Measurements from ENCODE around the gene HENMT1. TPM values are rescaled to one million over a fixed set of nuclear protein-coding genes. Genes with fewer than 3 reads are reported as not detected.

HENMT1 gene
- total RNA-seq, 1 experiment from 2014 or later, result 11.0 TPM

DNA sequence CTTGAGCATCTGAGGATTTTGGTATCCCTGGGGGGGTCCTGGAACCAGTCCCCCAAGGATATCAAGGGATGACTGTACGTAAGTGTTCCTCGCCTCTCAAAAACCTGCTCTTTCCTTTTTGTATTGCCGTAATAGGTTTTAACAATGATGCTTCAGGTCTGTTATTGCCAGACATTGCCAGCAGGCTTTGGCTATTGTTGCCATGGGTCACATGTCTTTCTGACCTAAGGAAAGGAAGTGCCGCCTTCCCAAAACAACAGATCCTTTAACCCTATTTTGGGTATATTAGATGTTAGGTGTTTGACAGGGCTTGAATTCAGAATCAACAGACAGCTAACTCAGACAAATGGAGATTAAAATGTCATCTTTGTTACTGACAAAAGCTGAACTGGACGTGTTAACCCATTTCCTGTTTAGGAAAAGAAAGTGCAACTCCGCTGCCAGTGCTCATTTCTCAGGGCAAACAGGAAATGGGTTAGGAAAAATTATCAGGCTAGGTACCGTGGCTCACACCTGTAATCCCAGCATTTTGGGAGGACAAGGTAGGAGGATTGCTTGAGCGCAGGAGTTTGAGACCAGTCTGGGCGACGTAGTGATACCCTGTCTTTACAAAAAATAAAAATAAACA lies 18.8 kb upstream of the HENMT1 start:
- no peak for DNase-seq (ENCODE audit: low spot score)
- ChIA-PET CTCF (no interaction called here), POLR2A (ENCODE audit: low non-redundant PET) (no interaction called here)
- H3K4me3 ChIP-seq (ENCODE audit: low read depth, low read length, poor library complexity, severe bottlenecking), result no peak overlapping the region
- H3K4me1 ChIP-seq (ENCODE audit: insufficient read depth, low read length, poor library complexity, severe bottlenecking), result no peaks in the 10 kb centered on the region
- H3K27me3 ChIP-seq (replicated peaks; ENCODE audit: insufficient read depth, low read depth, low read length, poor library complexity), result no peaks in the 10 kb centered on the region
- no peaks in the 10 kb centered on the region for H3K36me3 ChIP-seq (ENCODE audit: insufficient read depth, low read length, poor library complexity, severe bottlenecking)
- no peak overlapping the region for H3K27ac ChIP-seq (ENCODE audit: low read depth, low read length, poor library complexity, severe bottlenecking)
- intact Hi-C loops (cut with micrococcal nuclease; ENCODE audit: unreplicated experiment), result no loop called here
- H3K9me3 ChIP-seq (ENCODE audit: low read depth, low read length, poor library complexity, severe bottlenecking), result no peaks in the 10 kb centered on the region
- no peak for TF ChIP-seq EZH2 (IDR thresholded peaks at IDR 0.05; ENCODE audit: borderline replicate concordance, low read depth, low read length, poor library complexity, severe bottlenecking)
- TF ChIP-seq, protein P1, sequence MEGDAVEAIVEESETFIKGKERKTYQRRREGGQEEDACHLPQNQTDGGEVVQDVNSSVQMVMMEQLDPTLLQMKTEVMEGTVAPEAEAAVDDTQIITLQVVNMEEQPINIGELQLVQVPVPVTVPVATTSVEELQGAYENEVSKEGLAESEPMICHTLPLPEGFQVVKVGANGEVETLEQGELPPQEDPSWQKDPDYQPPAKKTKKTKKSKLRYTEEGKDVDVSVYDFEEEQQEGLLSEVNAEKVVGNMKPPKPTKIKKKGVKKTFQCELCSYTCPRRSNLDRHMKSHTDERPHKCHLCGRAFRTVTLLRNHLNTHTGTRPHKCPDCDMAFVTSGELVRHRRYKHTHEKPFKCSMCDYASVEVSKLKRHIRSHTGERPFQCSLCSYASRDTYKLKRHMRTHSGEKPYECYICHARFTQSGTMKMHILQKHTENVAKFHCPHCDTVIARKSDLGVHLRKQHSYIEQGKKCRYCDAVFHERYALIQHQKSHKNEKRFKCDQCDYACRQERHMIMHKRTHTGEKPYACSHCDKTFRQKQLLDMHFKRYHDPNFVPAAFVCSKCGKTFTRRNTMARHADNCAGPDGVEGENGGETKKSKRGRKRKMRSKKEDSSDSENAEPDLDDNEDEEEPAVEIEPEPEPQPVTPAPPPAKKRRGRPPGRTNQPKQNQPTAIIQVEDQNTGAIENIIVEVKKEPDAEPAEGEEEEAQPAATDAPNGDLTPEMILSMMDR (conservative IDR thresholded peaks at IDR 0.05; ENCODE audit: low read depth, low read length), result no peak
- BruUV-seq (replicated peaks), result no TSS peak

DNA sequence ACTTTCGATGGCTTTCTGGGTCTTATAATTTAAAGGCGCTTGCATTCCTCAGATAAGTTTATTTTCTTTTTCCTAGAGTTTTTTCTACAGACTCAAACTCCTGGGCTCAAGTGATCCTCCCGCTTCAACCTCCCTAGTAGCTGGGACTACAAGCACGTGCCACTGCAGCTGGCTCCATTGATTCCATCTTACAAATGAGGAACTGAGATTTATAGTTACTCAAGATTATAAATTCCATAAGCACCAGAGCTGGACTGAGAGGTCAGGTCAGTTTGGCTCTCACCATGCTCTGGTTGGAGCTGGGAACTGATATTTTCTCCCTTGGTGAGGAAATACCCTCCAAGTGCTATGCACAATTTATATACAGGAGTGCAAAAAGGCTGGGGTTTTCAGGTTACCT lies 17.8 kb upstream of the HENMT1 start:
- no peak for TF ChIP-seq EZH2 (IDR thresholded peaks at IDR 0.05; ENCODE audit: borderline replicate concordance, low read depth, low read length, poor library complexity, severe bottlenecking)
- H3K27ac ChIP-seq (ENCODE audit: low read depth, low read length, poor library complexity, severe bottlenecking), result no peak overlapping the region
- no peak overlapping the region for H3K4me3 ChIP-seq (ENCODE audit: low read depth, low read length, poor library complexity, severe bottlenecking)
- no peak for DNase-seq (ENCODE audit: low spot score)
- CTCF ChIA-PET, result no interaction called here
- intact Hi-C loops (cut with micrococcal nuclease; ENCODE audit: unreplicated experiment), result no loop called here
- H3K36me3 ChIP-seq (ENCODE audit: insufficient read depth, low read length, poor library complexity, severe bottlenecking), result no peaks in the 10 kb centered on the region
- BruUV-seq (replicated peaks), result no TSS peak
- no peaks in the 10 kb centered on the region for H3K27me3 ChIP-seq (replicated peaks; ENCODE audit: insufficient read depth, low read depth, low read length, poor library complexity)
- no peaks in the 10 kb centered on the region for H3K4me1 ChIP-seq (ENCODE audit: insufficient read depth, low read length, poor library complexity, severe bottlenecking)
- POLR2A ChIA-PET (ENCODE audit: low non-redundant PET), result no interaction called here
- H3K9me3 ChIP-seq (ENCODE audit: low read depth, low read length, poor library complexity, severe bottlenecking), result no peaks in the 10 kb centered on the region

DNA sequence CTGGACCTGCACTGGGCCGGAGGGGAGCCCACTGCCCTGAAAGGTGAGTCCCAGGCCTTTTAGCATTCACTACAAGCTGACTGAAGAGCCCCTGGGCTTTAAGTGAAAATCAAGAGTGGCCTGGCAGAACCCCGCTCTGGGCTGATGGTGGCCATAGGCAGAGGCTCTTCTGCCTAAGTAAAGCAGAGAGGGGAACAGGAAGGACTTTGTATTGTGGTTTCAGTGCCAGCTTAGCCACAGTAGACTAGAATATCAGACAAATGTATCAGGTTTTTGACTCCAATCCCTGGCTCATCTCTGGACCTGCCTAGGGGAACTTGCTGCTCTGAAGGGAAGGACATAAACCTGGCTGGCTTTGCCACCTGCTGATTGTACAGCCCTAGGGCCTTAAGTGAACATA lies 10.2 kb upstream of the HENMT1 start:
- intact Hi-C loops (cut with micrococcal nuclease; ENCODE audit: unreplicated experiment), result no loop called here
- ChIA-PET POLR2A (ENCODE audit: low non-redundant PET) (no interaction called here), CTCF (no interaction called here)
- no peaks in the 10 kb centered on the region for H3K4me1 ChIP-seq (ENCODE audit: insufficient read depth, low read length, poor library complexity, severe bottlenecking)
- no peak for DNase-seq (ENCODE audit: low spot score)
- H3K9me3 ChIP-seq (ENCODE audit: low read depth, low read length, poor library complexity, severe bottlenecking), result no peaks in the 10 kb centered on the region
- BruUV-seq (replicated peaks), result no TSS peak
- no peaks in the 10 kb centered on the region for H3K27me3 ChIP-seq (replicated peaks; ENCODE audit: insufficient read depth, low read depth, low read length, poor library complexity)
- TF ChIP-seq EZH2 (IDR thresholded peaks at IDR 0.05; ENCODE audit: borderline replicate concordance, low read depth, low read length, poor library complexity, severe bottlenecking), result no peak
- TF ChIP-seq, protein P1 (conservative IDR thresholded peaks at IDR 0.05; ENCODE audit: low read depth, low read length), result no peak
- H3K4me3 ChIP-seq (ENCODE audit: low read depth, low read length, poor library complexity, severe bottlenecking), result no peak overlapping the region
- H3K36me3 ChIP-seq (ENCODE audit: insufficient read depth, low read length, poor library complexity, severe bottlenecking), result no peaks in the 10 kb centered on the region
- no peak overlapping the region for H3K27ac ChIP-seq (ENCODE audit: low read depth, low read length, poor library complexity, severe bottlenecking)

DNA sequence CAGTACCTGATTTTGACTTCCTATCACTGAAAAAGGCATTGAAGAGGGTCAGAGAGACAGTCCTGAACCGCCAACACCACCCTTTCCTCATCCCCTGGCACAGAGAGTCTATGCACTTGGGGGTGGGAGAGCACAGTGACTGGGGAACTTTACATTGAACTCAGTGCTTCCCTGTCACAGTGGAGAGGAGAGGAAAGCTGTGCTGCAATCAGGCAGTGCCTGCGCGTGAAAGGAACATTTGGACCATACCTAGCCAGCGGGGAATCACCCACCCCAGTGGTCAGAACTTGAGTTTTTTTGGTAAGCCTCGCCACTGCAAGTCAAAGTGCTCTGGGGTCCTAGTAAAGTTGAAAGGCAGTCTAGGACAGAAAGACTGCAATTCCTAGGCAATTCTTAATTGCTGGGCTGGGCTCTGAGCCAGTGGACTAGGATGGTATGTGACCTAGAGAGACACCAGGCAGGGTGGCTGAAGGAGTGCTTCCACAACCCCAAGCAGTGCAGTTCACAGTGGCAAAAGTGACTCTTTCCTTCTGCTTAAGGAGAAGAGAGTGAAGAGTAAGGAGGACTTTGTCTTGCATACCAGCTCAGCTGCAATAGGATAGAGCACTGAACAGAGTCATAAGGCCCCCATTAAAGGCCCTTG lies 9.4 kb upstream of the HENMT1 start:
- BruUV-seq (replicated peaks), result no TSS peak
- Histone ChIP-seq H3K27ac (ENCODE audit: low read depth, low read length, poor library complexity, severe bottlenecking) (no peak overlapping the region), H3K9me3 (ENCODE audit: low read depth, low read length, poor library complexity, severe bottlenecking) (no peaks in the 10 kb centered on the region), H3K4me3 (ENCODE audit: low read depth, low read length, poor library complexity, severe bottlenecking) (no peak overlapping the region), H3K27me3 (replicated peaks; ENCODE audit: insufficient read depth, low read depth, low read length, poor library complexity) (no peaks in the 10 kb centered on the region), H3K4me1 (ENCODE audit: insufficient read depth, low read length, poor library complexity, severe bottlenecking) (no peaks in the 10 kb centered on the region), H3K36me3 (ENCODE audit: insufficient read depth, low read length, poor library complexity, severe bottlenecking) (no peaks in the 10 kb centered on the region)
- no peak for DNase-seq (ENCODE audit: low spot score)
- POLR2A ChIA-PET (ENCODE audit: low non-redundant PET), result no interaction called here
- intact Hi-C loops (cut with micrococcal nuclease; ENCODE audit: unreplicated experiment), result no loop called here
- TF ChIP-seq, protein P1 (conservative IDR thresholded peaks at IDR 0.05; ENCODE audit: low read depth, low read length), result no peak
- TF ChIP-seq EZH2 (IDR thresholded peaks at IDR 0.05; ENCODE audit: borderline replicate concordance, low read depth, low read length, poor library complexity, severe bottlenecking), result no peak
- CTCF ChIA-PET, result no interaction called here
